Smooth muscle cell (in vitro differentiated cells): ENCODE measurements around the gene TBX18. TPM values are rescaled to one million over a fixed set of nuclear protein-coding genes. Genes with fewer than 3 reads are reported as not detected.

Experiments used
- DNase-seq: peaks from one replicate; lab custom pipeline; 2025; ENCODE audit not compliant: unreplicated experiment; lab: John Stamatoyannopoulos, UW
- H2AFZ ChIP-seq: fragments of 200-600 bp; sonication (generic); 2 replicates; pipeline ENCODE4 v1.6.0; 2016; ENCODE audit warnings: antibody characterized with exemption, low read depth, mild to moderate bottlenecking
- H3F3A ChIP-seq: fragments of 200-600 bp; sonication (generic); 2 replicates; pipeline ENCODE4 v1.6.0; 2017; ENCODE audit warnings: antibody characterized with exemption, low read depth
- H3K27ac ChIP-seq: fragments of 200-600 bp; sonication (generic); 2 replicates; pipeline ENCODE4 v1.5.1; 2016; ENCODE audit warnings: low read depth, mild to moderate bottlenecking
- H3K27me3 ChIP-seq: fragments of 200-600 bp; sonication (generic); 2 replicates; pipeline ENCODE4 v1.6.1; 2016; ENCODE audit warnings: low read depth, mild to moderate bottlenecking
- H3K36me3 ChIP-seq: fragments of 200-600 bp; sonication (generic); 2 replicates; pipeline ENCODE4 v1.5.1; 2016; ENCODE audit warnings: low read depth
- H3K4me1 ChIP-seq: fragments of 200-600 bp; sonication (generic); 2 replicates; pipeline ENCODE4 v1.5.1; 2016; ENCODE audit warnings: low read depth
- H3K4me2 ChIP-seq: fragments of 200-600 bp; sonication (generic); 2 replicates; pipeline ENCODE4 v1.6.0; 2016; ENCODE audit warnings: mild to moderate bottlenecking
- H3K4me3 ChIP-seq: fragments of 200-600 bp; sonication (generic); 2 replicates; pipeline ENCODE4 v1.5.1; 2016; ENCODE audit warnings: mild to moderate bottlenecking
- H3K79me2 ChIP-seq: fragments of 200-600 bp; sonication (generic); 2 replicates; pipeline ENCODE4 v1.6.0; 2016; ENCODE audit warnings: low read depth, mild to moderate bottlenecking
- H3K9ac ChIP-seq: fragments of 200-600 bp; sonication (generic); 2 replicates; pipeline ENCODE4 v1.6.0; 2016; ENCODE audit warnings: low read depth
- H3K9me3 ChIP-seq: fragments of 200-600 bp; sonication (generic); replicated peaks from 2 replicates; pipeline ENCODE4 v1.5.1; 2016; ENCODE audit warnings: low read depth
- H4K20me1 ChIP-seq: fragments of 200-600 bp; sonication (generic); 2 replicates; pipeline ENCODE4 v1.6.0; 2016; ENCODE audit warnings: low read depth
- CTCF ChIP-seq: fragments of 200-600 bp; sonication (generic); IDR thresholded peaks from 2 replicates; pipeline ENCODE4 v1.5.1; 2017; ENCODE audit warnings: borderline replicate concordance, mild to moderate bottlenecking, antibody characterized with exemption; ENCODE audit not compliant: insufficient read depth, poor library complexity, severe bottlenecking
- WGBS: methylation state at CpG from one replicate; pipeline ENCODE4 v1.1.7; 2016; ENCODE audit warnings: low lambda C conversion rate; 5-methylcytosine and 5-hydroxymethylcytosine counted together
- polyA plus RNA-seq: library from polyadenylated mRNA; unstranded; fragments of >200 nt; fragmentation: Nextera tagmentation; extraction: Ambion mirVana; gene quantifications from 2 replicates; pipeline ENCODE4 v1.2.1, GENCODE V29; 2016
- total RNA-seq: library from RNA; depleted of rRNA; stranded (reverse); fragments of >200 nt; gene quantifications from 2 replicates; pipeline ENCODE4 v1.2.3, GENCODE V29; 2014

TBX18 gene
- total and polyA plus RNA-seq, 2 experiments from 2014 or later: 0.59 to 2.3 TPM

- H3K27me3 ChIP-seq: peaks cover 100% of the 10 kb centered on the region
- WGBS: 1% methylated on average over 73 of the region's 79 CpGs
- no peaks in the 10 kb centered on the region for H3K36me3 ChIP-seq
- TF ChIP-seq CTCF: peak; percentile 80
- H3K4me1 ChIP-seq: no peaks in the 10 kb centered on the region
- no peak overlapping the region for H3K27ac ChIP-seq
- DNase-seq: peak; percentile 29
- H3K9ac ChIP-seq: no peak overlapping the region
- peak overlapping the region; percentile 90 for H2AFZ ChIP-seq
- peak overlapping the region; percentile 58 for H3K4me3 ChIP-seq
- peak overlapping the region; percentile 85 for H3K4me2 ChIP-seq
- H3K79me2 ChIP-seq: no peaks in the 10 kb centered on the region
- no peaks in the 10 kb centered on the region for H3K9me3 ChIP-seq
- no peaks in the 10 kb centered on the region for H3F3A ChIP-seq
- no peaks in the 10 kb centered on the region for H4K20me1 ChIP-seq
These were observed 10.0 kb upstream of the TBX18 start for GRCh38 chr6:84774157-84774984.

GRCh38 chr6:84773431-84774156, 9.2 kb upstream of the TBX18 start:
- Histone ChIP-seq H3K79me2 (no peaks in the 10 kb centered on the region), H3F3A (no peaks in the 10 kb centered on the region), H3K4me3 (peak overlapping the region; percentile 58), H3K9me3 (no peaks in the 10 kb centered on the region), H3K36me3 (no peaks in the 10 kb centered on the region), H3K4me1 (no peaks in the 10 kb centered on the region), H3K9ac (no peak overlapping the region), H3K27ac (no peak overlapping the region), H3K4me2 (peak overlapping the region; percentile 85), H3K27me3 (peaks cover 100% of the 10 kb centered on the region), H2AFZ (peak overlapping the region; percentile 90), H4K20me1 (no peaks in the 10 kb centered on the region)
- no peak for TF ChIP-seq CTCF
- under 1% methylated on average over 68 of the region's 69 CpGs for WGBS
- DNase-seq: no peak

- no peak for DNase-seq
- H3K4me2 ChIP-seq: peak overlapping the region; percentile 85
- H2AFZ ChIP-seq: no peak overlapping the region
- peak overlapping the region; percentile 58 for H3K4me3 ChIP-seq
- no peaks in the 10 kb centered on the region for H3K79me2 ChIP-seq
- no peaks in the 10 kb centered on the region for H3K36me3 ChIP-seq
- no peak overlapping the region for H3K9ac ChIP-seq
- H3K9me3 ChIP-seq: no peaks in the 10 kb centered on the region
- H3K27ac ChIP-seq: no peak overlapping the region
- no peak for TF ChIP-seq CTCF
- no peaks in the 10 kb centered on the region for H4K20me1 ChIP-seq
- no peaks in the 10 kb centered on the region for H3K4me1 ChIP-seq
- peaks cover 100% of the 10 kb centered on the region for H3K27me3 ChIP-seq
- H3F3A ChIP-seq: no peaks in the 10 kb centered on the region
- WGBS: under 1% methylated on average over 14 of the region's 14 CpGs
These were observed 8.7 kb upstream of the TBX18 start for GRCh38 chr6:84773133-84773430.
